Measurements from ENCODE around the gene NUAK2.

Gene NUAK2

DNA sequence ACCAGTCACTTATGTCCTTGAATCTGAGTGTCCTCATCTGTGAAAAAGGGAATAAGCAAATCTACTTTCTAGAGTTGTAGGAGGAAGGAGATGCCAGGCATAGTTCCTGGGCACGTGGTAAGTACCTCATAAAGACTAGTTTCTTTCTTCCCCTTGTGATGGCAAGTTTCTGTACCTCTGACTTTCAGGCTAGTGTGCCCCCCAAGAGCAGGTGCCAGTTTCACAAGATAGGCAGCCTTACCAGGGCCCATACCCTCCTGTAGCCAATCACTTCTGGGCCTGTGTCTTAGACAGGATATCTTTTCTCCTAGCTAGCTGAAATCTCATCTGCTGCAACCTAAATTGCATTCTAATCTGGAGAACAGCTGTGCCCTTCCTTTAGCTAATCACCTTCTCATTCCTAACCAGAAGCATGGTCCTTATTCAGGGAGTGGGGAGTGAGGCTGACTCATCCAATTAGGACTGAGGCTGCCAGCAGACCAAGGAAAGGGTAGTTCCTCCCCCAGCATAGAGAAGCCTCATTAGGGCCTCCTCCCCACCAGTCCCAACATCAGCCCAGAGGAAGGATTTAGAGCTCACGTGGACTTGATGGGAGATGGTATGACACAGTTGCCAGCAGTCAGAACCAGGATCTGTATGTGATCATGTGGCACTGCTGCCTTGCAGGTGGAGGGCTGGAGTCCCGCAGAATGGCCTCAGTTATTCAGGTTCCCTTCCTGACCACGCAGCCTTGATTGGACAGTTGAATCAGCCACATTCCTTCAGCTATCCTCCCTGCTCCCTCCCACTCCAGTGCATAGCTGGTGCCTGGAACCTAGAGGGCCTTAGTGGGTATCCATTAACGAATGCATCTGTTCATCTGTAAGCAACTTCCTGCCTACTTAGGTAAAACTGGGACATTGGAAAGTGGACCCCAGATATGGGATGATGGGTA lies 27.3 kb upstream of the NUAK2 start:
- DNase-seq (ENCODE audit: low read depth in 1 of 2, low spot score in 1 of 2) = no peak

DNA sequence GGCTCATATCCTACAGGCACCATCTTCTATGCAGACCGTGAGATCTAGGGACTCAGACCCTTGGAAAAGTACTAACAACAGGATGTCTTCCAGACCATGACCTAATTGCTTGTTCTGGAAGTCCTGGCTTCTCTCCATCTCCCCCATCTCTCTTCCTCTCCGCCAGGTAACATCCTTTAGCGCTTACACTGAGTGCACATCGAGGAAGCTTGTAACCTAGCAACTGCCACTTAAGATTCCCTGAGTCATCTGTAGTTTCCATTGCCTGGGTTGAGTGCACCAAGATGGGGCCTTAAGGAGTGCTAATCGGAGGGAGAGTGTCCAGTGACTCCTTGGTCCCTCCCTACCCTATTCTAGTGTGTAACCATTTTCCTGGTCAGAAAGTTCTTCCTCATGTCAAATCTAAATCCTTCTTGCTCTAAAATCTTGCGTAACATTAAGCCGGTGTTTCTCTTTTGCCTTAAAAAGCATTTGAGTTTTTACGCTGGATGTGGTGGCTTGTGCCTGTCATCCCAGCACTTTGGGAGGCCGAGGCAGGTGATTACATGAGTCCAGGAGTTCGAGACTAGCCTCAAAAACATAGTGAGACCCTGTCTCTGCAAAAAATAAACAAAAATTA lies 25.5 kb upstream of the NUAK2 start:
- DNase-seq (ENCODE audit: low read depth in 1 of 2, low spot score in 1 of 2) = no peak

DNA sequence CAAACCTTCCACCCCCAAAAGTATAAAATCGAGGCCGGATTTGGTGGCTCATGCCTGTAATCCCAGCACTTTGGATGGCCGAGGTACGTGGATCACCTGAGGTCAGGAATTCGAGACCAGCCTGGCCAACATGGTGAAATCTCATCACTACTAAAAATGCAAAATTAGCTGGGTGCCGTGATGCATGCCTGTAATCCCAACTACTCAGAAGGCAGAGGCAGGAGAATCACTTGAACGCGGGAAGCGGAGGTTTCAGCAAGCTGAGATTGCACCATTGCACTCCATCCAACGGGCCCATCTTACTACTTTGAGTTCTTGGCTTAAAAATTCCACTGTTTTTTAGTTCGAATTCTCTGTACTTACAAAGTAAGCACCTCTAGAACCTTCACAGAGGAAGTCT lies 24.2 kb upstream of the NUAK2 start:
- DNase-seq (ENCODE audit: low read depth in 1 of 2, low spot score in 1 of 2) = no peak

DNA sequence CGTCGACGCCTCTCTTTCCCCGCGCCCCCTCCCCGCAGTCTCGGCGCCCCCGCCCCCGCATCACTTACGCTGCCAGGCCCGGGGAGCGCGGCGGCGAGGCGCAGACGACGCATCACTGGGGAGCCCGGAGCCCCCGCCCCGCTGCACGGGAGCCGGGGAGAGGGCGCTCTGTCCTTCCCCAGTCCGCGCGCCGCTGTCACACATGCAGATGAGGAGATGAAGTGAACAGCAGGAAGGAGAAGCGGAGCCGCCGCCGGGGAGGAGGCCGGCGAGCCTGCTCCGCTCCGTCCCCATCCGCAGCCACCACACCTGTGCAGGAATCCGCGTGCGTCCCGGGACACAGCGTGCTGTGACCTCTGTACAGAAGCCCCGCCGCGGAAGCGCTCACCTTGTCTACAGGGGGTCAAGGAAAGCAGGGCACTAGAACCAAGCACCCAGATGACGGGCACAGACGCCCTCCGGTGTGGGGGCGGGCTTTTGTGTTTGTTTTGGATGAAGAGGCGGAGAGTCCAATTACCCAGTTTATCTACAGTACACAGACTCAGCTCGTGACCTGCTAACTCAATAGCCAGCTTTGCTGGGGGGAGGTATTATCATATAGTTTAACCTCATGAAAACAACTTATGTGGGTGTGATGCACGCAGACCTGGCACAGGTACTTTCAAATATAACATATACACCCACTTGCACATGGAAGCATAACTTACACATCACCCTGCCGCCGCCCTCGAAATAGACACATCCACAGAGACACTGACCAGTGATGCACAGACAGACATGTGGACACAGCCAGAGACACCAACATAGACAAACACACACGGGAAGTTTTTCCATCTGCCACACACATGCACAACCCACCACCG lies 22.8 kb upstream of the NUAK2 start:
- peak; percentile 6 to 40 for DNase-seq (ENCODE audit: low read depth in 1 of 2, low spot score in 1 of 2)

DNA sequence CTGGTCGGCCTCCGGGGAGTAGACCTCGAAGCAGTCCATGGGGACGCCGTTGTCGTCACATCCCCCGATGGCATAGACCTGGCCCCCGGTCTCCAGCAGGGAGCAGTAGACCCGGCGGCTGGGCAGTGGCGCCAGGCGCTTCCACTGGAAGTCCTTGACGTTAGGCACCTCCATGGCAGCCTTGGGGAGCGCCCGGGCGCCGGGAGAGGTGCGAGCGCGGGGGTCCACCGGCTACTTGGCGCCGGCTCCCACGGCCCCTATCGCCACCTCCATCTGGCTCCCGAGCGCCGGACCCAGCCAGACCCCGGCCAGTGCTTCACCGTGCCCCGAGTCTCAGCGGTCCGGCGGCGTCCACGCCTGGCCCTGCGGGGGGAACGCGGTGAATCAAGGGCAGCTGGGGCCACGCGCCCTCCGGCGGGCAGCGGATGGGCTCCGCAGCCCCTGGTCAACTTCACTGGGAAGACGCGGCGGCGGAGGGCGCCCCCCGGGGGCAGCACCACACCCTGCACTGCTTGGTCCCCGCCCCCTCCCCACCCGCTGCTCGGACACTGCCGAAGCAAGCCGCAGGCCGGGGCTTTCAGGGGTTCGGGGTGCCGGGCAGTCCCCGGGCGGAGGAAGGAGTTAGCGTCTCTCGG lies 22.0 kb upstream of the NUAK2 start:
- DNase-seq (ENCODE audit: low read depth in 1 of 2, low spot score in 1 of 2) = no peak

DNA sequence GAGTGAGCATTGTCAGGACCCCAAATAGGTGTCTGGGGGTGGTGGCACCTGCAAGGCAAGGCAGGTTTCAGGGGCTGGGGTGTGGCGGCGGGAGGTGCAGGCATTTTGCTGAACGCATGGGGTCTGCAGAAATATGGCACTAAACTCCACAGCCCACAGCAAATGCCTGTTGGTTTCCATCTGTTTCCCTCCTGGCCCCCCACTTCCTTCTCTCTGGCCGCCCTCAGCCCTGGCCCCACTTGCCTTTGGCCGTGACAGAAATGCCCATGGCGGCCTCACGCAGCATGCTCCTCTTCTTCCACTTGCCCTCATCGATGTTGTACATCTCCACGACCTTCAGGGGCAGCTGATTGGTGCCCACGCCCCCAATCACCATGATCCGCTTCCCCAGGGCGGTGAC lies 21.4 kb upstream of the NUAK2 start:
- DNase-seq (ENCODE audit: low read depth in 1 of 2, low spot score in 1 of 2) = no peak

- DNase-seq (ENCODE audit: low read depth in 1 of 2, low spot score in 1 of 2) = no peak
These were observed 19.1 kb upstream of the NUAK2 start for GRCh38 chr1:205340676-205341075.

- DNase-seq (ENCODE audit: low read depth in 1 of 2, low spot score in 1 of 2) = no peak
These were observed 18.2 kb upstream of the NUAK2 start for GRCh38 chr1:205339717-205340116.

DNA sequence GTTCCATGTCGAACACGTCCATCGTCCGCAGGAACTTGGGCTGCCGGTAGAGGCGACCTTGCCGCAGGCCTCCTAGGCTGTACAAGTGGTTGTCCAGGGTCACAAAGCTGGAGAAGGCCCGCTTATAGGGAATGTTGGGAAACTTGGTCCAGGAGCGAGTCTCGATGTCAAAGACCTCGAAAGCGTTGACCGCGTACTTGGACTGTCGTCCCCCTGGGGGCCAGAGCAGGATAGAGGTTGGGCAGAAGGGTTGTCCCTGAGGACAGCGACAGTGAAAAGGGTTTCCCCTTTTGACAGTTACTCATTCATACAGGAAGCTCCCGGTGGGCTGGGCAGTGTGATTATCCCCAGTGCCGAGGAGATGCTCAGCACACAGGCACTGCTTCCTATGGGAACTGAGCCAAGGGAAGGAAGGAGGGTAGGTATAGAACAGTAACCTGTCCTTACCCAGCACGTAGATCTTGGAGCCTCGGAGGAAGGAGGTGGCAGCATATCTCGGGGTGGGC lies 17.7 kb upstream of the NUAK2 start:
- no peak for DNase-seq (ENCODE audit: low read depth in 1 of 2, low spot score in 1 of 2)

GRCh38 chr1:205338011-205338410 lies 16.5 kb upstream of the NUAK2 start:
- no peak for DNase-seq (ENCODE audit: low read depth in 1 of 2, low spot score in 1 of 2)

DNA sequence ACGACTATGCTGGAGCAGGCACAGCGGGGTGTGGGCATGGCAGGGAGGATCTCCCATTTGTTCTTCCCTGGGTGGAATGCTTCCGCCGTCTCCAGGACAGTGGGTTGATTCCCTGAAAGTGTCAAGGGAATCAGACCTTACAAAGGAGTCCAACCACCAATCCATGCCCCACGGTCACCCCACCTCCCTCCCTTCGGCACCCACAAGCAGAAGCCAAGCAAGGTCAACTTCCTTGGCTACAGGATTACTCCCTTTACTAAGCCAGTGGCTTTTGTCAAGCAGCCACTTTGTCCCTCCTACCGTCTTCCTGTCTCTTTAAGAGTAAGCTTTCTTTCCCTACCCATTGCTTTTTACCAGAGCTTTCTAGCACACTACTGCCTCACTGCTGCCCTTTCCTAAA lies 15.9 kb upstream of the NUAK2 start:
- DNase-seq (ENCODE audit: low read depth in 1 of 2, low spot score in 1 of 2) = no peak

DNA sequence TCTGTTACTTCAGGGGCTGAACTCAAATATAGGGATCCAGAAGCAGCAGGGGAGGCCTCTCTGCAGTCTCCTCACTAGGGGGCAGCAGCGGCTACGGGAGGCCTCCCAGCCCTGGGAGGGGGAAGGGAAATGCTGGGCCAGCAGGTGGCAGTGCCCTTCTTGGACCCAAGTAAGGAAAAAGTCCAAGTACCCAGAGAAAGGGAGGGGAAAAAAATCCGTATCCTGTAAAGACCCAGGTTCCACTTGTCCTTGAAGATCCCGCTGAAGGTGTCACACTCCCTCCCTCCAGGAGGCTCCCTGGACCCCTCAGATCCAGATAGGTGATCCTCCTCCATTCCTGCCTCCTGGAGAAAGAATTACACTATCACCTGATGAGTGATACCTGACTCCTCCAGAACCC lies 14.1 kb upstream of the NUAK2 start:
- DNase-seq (ENCODE audit: low read depth in 1 of 2, low spot score in 1 of 2) = peak; percentile 44 to 57

GRCh38 chr1:205332015-205332791 lies 10.7 kb upstream of the NUAK2 start:
- DNase-seq (ENCODE audit: low read depth in 1 of 2, low spot score in 1 of 2) = no peak

- no peak for DNase-seq (ENCODE audit: low read depth in 1 of 2, low spot score in 1 of 2)
These were observed 8.6 kb upstream of the NUAK2 start for GRCh38 chr1:205330150-205330549.

- DNase-seq (ENCODE audit: low read depth in 1 of 2, low spot score in 1 of 2) = no peak
These were observed 8.2 kb upstream of the NUAK2 start for GRCh38 chr1:205329719-205330118.

- DNase-seq (ENCODE audit: low read depth in 1 of 2, low spot score in 1 of 2) = no peak
These were observed 6.9 kb upstream of the NUAK2 start for GRCh38 chr1:205328476-205328875.

DNA sequence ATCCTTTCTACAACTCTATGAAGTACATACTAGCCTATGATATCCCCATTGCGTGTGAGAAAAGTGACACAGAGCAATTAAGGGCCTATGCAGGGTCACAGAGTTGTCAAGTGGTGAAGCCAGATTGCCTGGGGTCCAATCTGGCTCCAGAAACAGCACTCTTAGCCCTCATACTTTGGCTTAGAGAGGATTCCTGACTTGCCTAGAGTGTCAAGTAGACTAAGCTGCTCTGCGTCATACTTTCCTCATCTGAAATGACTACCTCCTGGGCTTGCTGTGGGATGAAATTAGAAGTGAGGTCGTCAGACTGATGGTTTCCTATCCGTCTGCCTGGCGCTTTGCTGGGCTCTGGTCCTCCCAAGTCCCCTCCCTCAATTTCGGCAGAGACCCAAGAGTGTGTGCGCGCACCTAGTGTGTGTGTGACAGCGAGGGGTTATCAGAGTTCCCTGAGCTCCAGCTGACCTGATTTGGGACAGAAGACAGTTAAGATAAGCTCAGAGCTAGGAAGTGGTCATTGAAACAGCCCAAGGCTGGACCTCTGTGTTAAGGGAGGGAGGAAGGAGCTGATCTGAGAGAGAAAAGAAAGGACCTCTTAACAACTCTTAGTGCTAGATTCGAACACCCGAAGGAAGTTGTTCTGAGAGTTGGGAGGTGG lies 5.4 kb upstream of the NUAK2 start:
- DNase-seq (ENCODE audit: low read depth in 1 of 2, low spot score in 1 of 2) = no peak

DNA sequence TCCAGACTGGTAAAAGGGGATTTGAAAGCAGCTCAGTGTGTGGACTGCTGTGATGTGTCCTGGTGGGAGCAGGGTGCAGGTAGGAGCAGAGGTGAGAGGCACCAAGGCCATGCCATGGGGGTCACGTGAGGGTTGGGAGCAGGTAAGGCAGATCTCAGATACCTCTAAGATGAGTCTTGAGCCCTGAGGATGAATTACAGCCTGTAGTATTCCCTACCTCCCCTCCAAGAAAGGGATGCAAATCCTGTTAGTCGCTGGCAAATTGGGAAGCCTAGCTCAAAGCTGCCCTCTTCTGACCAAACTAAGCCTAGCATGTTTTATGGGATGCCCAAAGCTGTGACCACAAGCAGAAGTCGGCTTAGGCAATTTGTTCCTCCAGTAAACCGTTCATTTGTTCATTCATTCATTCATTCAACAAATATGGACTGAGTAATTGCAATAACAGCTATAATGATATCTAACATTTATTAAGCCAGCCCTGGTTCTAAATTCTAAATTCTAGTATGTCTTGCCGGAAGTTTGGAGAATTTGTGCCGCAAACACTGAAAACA lies 3.9 kb upstream of the NUAK2 start:
- peak in 1 of 2 donors; percentile 25 for DNase-seq (ENCODE audit: low read depth in 1 of 2, low spot score in 1 of 2)

DNA sequence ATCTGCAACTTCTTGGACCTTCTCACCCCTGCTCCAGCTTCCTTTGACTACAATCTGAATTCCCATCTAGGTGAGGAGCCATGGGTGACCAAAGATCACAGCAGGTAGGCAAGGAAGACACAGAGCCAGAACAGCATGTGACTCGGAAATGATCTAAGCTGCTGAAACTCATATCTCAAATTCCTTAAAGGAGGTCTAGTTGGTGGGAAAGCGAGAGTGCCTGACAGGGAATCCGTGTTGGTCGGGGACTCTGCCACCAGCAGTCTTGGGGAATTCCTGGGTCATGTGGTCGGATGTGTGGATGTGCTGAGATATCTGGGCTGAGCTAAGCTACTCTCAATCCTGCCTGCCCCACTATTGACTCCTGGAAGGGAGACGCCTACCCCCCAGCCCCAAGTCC lies 3.2 kb upstream of the NUAK2 start:
- no peak for DNase-seq (ENCODE audit: low read depth in 1 of 2, low spot score in 1 of 2)

All from stimulated activated CD4-positive, alpha-beta T cell treated with anti-CD3 and anti-CD28 coated beads, Interleukin-15, amount 100 ng/mL, for 1 hour (primary cell).